ENCODE measurements around the gene ACSM3. TPM values are rescaled to one million over a fixed set of nuclear protein-coding genes. Genes with fewer than 3 reads are reported as not detected.

The ACSM3 gene
- total RNA-seq, 6 experiments from 2014 or later = 24.5 to 109 (median 57.9) TPM

GRCh38 chr16:20781697-20782096 lies 17.9 kb downstream of the ACSM3 start:
- intact Hi-C loops (cut with DNase I) = no loop called here
- H3K27ac ChIP-seq = no peak overlapping the region
- H3K4me3 ChIP-seq = no peak overlapping the region
- TF ChIP-seq, protein P1, sequence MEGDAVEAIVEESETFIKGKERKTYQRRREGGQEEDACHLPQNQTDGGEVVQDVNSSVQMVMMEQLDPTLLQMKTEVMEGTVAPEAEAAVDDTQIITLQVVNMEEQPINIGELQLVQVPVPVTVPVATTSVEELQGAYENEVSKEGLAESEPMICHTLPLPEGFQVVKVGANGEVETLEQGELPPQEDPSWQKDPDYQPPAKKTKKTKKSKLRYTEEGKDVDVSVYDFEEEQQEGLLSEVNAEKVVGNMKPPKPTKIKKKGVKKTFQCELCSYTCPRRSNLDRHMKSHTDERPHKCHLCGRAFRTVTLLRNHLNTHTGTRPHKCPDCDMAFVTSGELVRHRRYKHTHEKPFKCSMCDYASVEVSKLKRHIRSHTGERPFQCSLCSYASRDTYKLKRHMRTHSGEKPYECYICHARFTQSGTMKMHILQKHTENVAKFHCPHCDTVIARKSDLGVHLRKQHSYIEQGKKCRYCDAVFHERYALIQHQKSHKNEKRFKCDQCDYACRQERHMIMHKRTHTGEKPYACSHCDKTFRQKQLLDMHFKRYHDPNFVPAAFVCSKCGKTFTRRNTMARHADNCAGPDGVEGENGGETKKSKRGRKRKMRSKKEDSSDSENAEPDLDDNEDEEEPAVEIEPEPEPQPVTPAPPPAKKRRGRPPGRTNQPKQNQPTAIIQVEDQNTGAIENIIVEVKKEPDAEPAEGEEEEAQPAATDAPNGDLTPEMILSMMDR (IDR thresholded peaks at IDR 0.05) = no peak
- no peak for TF ChIP-seq POLR2A (IDR thresholded peaks at IDR 0.05)
- no peaks in the 10 kb centered on the region for H3K4me1 ChIP-seq
- WGBS (ENCODE audit: insufficient coverage, low coverage, low lambda C conversion rate, missing lambda C conversion rate) = 69% methylated on average over 1 of the region's 1 CpG
- no peaks in the 10 kb centered on the region for H3K9me3 ChIP-seq
- ATAC-seq = no peak
- no peaks in the 10 kb centered on the region for H3K27me3 ChIP-seq
- peaks cover 0 to 61% (median 10%) of the 10 kb centered on the region in 4 donors for H3K36me3 ChIP-seq
- no peak for DNase-seq

DNA sequence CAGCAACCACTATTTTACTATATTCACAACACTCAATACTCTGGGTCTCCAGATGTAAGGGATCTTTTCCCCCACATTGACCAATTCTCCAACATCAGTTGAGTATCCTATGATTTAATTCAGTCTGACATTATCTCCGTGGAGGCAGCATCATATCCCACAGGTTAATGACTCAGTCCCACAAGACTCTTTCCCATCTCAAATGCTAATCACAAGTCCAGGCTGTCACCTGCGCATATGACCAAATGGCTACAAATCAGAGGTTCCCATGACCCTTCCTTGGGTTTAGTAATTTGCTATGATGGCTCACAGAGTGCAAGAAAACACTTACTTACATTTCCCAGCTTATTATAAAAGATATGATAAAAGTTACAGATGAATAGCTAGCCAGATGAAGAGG lies 18.7 kb downstream of the ACSM3 start:
- Histone ChIP-seq H3K4me3 (no peak overlapping the region), H3K4me1 (no peaks in the 10 kb centered on the region), H3K9me3 (no peaks in the 10 kb centered on the region), H3K36me3 (peaks cover 0 to 60% (median 7%) of the 10 kb centered on the region in 4 donors), H3K27me3 (no peaks in the 10 kb centered on the region), H3K27ac (no peak overlapping the region)
- TF ChIP-seq, protein P1 (IDR thresholded peaks at IDR 0.05) = no peak
- TF ChIP-seq POLR2A (IDR thresholded peaks at IDR 0.05) = no peak
- WGBS (ENCODE audit: insufficient coverage, low coverage, low lambda C conversion rate, missing lambda C conversion rate) = 100% methylated on average over 2 of the region's 2 CpGs
- DNase-seq (no peak), ATAC-seq (no peak)
- intact Hi-C loops (cut with DNase I) = no loop called here

GRCh38 chr16:20784204-20784603 lies 20.4 kb downstream of the ACSM3 start:
- intact Hi-C loops (cut with DNase I) = no loop called here
- Histone ChIP-seq H3K27ac (no peak overlapping the region), H3K9me3 (no peaks in the 10 kb centered on the region), H3K4me1 (no peaks in the 10 kb centered on the region), H3K4me3 (no peak overlapping the region), H3K36me3 (peaks cover 0 to 44% (median 5%) of the 10 kb centered on the region in 4 donors), H3K27me3 (no peaks in the 10 kb centered on the region)
- ATAC-seq (no peak), DNase-seq (no peak)
- TF ChIP-seq, protein P1 (IDR thresholded peaks at IDR 0.05) = no peak
- no peak for TF ChIP-seq POLR2A (IDR thresholded peaks at IDR 0.05)

DNA sequence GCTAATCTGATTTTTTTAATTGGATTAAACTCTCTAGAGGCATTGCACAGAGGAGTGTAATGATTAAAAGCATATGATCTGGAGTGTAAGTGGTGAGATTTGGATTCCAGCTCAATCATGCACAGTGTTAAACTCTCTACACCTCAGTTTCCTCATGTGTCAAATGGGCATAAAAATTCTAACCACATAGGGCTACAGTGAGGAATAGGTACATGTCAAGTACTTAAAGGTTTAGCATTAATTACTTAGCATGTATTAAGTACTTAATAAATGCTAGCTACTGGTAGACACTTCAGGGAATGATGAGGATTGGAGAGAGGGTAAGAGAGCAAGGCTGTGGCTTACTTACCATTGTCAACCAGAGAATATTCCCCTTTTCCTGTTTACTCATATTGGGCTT lies 25.3 kb downstream of the ACSM3 start:
- Histone ChIP-seq H3K9me3 (no peaks in the 10 kb centered on the region), H3K4me3 (no peak overlapping the region), H3K4me1 (no peaks in the 10 kb centered on the region), H3K27ac (no peak overlapping the region), H3K36me3 (peaks cover 0 to 18% (median 0%) of the 10 kb centered on the region in 4 donors), H3K27me3 (no peaks in the 10 kb centered on the region)
- no peak for ATAC-seq
- no peak for TF ChIP-seq POLR2A (IDR thresholded peaks at IDR 0.05)
- TF ChIP-seq, protein P1 (IDR thresholded peaks at IDR 0.05) = no peak
- intact Hi-C loops (cut with DNase I) = no loop called here
- DNase-seq = no peak

DNA sequence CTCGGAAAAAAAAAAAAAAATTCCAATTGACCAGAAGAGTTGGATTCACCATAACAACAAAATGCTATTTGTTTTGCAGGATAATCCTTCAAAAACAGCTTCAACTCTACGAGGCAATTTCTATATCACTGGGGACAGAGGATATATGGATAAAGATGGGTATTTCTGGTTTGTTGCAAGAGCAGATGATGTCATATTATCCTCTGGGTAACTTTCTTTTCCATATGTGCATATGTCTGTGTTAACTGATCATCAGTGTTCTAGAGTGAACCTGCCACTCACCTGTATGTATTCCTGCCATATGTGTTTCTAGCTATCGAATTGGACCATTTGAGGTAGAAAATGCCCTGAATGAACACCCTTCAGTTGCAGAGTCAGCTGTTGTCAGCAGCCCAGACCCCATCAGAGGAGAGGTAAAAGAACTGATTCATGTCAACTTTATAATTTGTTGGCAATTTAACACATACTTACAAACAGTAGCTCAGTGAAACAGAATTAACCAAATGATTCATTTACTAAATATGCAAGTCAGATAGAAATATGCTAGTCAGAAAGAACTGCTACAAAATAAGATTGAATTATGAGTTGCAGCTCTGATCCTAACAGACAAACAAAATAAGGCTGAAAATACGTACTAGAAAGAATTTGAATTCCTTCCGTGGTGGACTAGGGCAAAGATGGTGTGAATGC lies 28.3 kb downstream of the ACSM3 start:
- no peaks in the 10 kb centered on the region for H3K27me3 ChIP-seq
- H3K36me3 ChIP-seq = peaks cover 0 to 12% (median 0%) of the 10 kb centered on the region in 4 donors
- intact Hi-C loops (cut with DNase I) = no loop called here
- ATAC-seq (no peak), DNase-seq (no peak)
- WGBS (ENCODE audit: insufficient coverage, low coverage, low lambda C conversion rate, missing lambda C conversion rate) = 82% methylated on average over 5 of the region's 5 CpGs
- no peak overlapping the region for H3K4me3 ChIP-seq
- H3K4me1 ChIP-seq = no peaks in the 10 kb centered on the region
- H3K9me3 ChIP-seq = no peaks in the 10 kb centered on the region
- TF ChIP-seq, protein P1 (IDR thresholded peaks at IDR 0.05) = no peak
- TF ChIP-seq POLR2A (IDR thresholded peaks at IDR 0.05) = no peak
- H3K27ac ChIP-seq = no peak overlapping the region

All from right lobe of liver (tissue), 6 donors.